HepG2 (cell line): Measurements from ENCODE around the gene CDH22. TPM values are rescaled to one million over a fixed set of nuclear protein-coding genes. Genes with fewer than 3 reads are reported as not detected.

Experiments used
- CAMTA2 ChIP-seq: sonication (generic); formaldehyde crosslinking; IDR thresholded peaks from 2 replicates; pipeline ENCODE4 v1.4.0; 2020; ENCODE audit warnings: mild to moderate bottlenecking, missing genetic modification reagents, borderline replicate concordance
- CREM ChIP-seq, 2 experiments: sonication (generic) in 1 of 2; formaldehyde crosslinking in 1 of 2; IDR thresholded peaks; 2 replicates each; pipeline versions ENCODE4 v1.4.0 to v1.6.1; 2016 to 2020; ENCODE audit warnings: antibody characterized with exemption in 1 of 2, mild to moderate bottlenecking in 1 of 2, missing genetic modification reagents in 1 of 2
- DPF2 ChIP-seq: sonication (generic); formaldehyde crosslinking; IDR thresholded peaks from 2 replicates; pipeline ENCODE4 v1.4.0; 2020; ENCODE audit warnings: mild to moderate bottlenecking, low read depth, missing genetic modification reagents, borderline replicate concordance
- FOXJ3 ChIP-seq: sonication (generic); formaldehyde crosslinking; IDR thresholded peaks from 2 replicates; pipeline ENCODE4 v1.4.0; 2020; ENCODE audit warnings: missing genetic modification reagents, mild to moderate bottlenecking, borderline replicate concordance
- GABPB1 ChIP-seq: IDR thresholded peaks from 2 replicates; pipeline ENCODE4 v1.6.1; 2016; ENCODE audit warnings: mild to moderate bottlenecking, missing genetic modification reagents, moderate library complexity, missing compliant biosample characterization
- GATAD2A ChIP-seq: IDR thresholded peaks from 2 replicates; pipeline ENCODE4 v1.6.1; 2016
- HMGXB4 ChIP-seq, 2 experiments: sonication (generic) in 1 of 2; formaldehyde crosslinking in 1 of 2; IDR thresholded peaks; 2 replicates each; pipeline versions ENCODE4 v1.4.0 to v1.6.1; 2018 to 2020; ENCODE audit warnings: missing genetic modification reagents in 2 of 2, borderline replicate concordance in 1 of 2, low read depth in 1 of 2, mild to moderate bottlenecking in 1 of 2, missing biosample characterization in 1 of 2
- JDP2 ChIP-seq: sonication (generic); formaldehyde crosslinking; IDR thresholded peaks from 2 replicates; pipeline ENCODE4 v1.8.1; 2022; ENCODE audit warnings: missing genetic modification reagents, borderline replicate concordance
- KLF11 ChIP-seq: IDR thresholded peaks from 2 replicates; pipeline ENCODE4 v1.6.1; 2016; ENCODE audit warnings: missing compliant biosample characterization
- LBX2 ChIP-seq: sonication (generic); formaldehyde crosslinking; IDR thresholded peaks from 2 replicates; pipeline ENCODE4 v1.5.0; 2020; ENCODE audit warnings: missing genetic modification reagents, mild to moderate bottlenecking, borderline replicate concordance
- MXD1 ChIP-seq: sonication (generic); formaldehyde crosslinking; IDR thresholded peaks from 2 replicates; pipeline ENCODE4 v1.4.0; 2020; ENCODE audit warnings: mild to moderate bottlenecking, missing genetic modification reagents
- MZF1 ChIP-seq: sonication (generic); formaldehyde crosslinking; IDR thresholded peaks from 2 replicates; pipeline ENCODE4 v1.8.1; 2023; ENCODE audit warnings: mild to moderate bottlenecking, missing genetic modification reagents, borderline replicate concordance
- NFYC ChIP-seq: IDR thresholded peaks from 2 replicates; pipeline ENCODE4 v1.6.1; 2016; ENCODE audit warnings: missing genetic modification reagents, missing compliant biosample characterization
- REL ChIP-seq: sonication (generic); formaldehyde crosslinking; conservative IDR thresholded peaks from 2 replicates; pipeline ENCODE4 v1.8.0; 2022; ENCODE audit warnings: mild to moderate bottlenecking, missing genetic modification reagents, moderate library complexity
- REXO4 ChIP-seq: sonication (generic); formaldehyde crosslinking; IDR thresholded peaks from 2 replicates; pipeline ENCODE4 v1.8.0; 2022; ENCODE audit warnings: missing genetic modification reagents, mild to moderate bottlenecking, borderline replicate concordance
- SAP130 ChIP-seq: IDR thresholded peaks from 2 replicates; pipeline ENCODE4 v1.6.1; 2016; ENCODE audit warnings: low read depth
- SMC3 ChIP-seq: IDR thresholded peaks from 2 replicates; pipeline ENCODE4 v1.6.1; 2011; ENCODE audit warnings: low read length, improper control_type of control experiment
- TMF1 ChIP-seq: sonication (generic); formaldehyde crosslinking; IDR thresholded peaks from 2 replicates; pipeline ENCODE4 v1.8.1; 2022; ENCODE audit warnings: low read depth, missing genetic modification reagents
- ZFP37 ChIP-seq: sonication (generic); formaldehyde crosslinking; IDR thresholded peaks from 2 replicates; pipeline ENCODE4 v1.4.0; 2020; ENCODE audit warnings: missing genetic modification reagents, borderline replicate concordance
- ZFP90 ChIP-seq: sonication (generic); formaldehyde crosslinking; IDR thresholded peaks from 2 replicates; pipeline ENCODE4 v1.8.0; 2022; ENCODE audit warnings: missing genetic modification reagents, mild to moderate bottlenecking, inconsistent platforms, borderline replicate concordance
- ZNF10 ChIP-seq: sonication (generic); formaldehyde crosslinking; IDR thresholded peaks from 2 replicates; pipeline ENCODE4 v1.4.0; 2020; ENCODE audit warnings: mild to moderate bottlenecking, low read depth, missing genetic modification reagents, borderline replicate concordance
- ZNF101 ChIP-seq: sonication (generic); formaldehyde crosslinking; IDR thresholded peaks from 2 replicates; pipeline ENCODE4 v1.4.0; 2020; ENCODE audit warnings: mild to moderate bottlenecking, low read depth, missing genetic modification reagents, borderline replicate concordance
- ZNF317 ChIP-seq: sonication (generic); formaldehyde crosslinking; IDR thresholded peaks from 2 replicates; pipeline ENCODE4 v1.5.0; 2020; ENCODE audit warnings: mild to moderate bottlenecking, missing genetic modification reagents
- ZNF510 ChIP-seq: sonication (generic); formaldehyde crosslinking; IDR thresholded peaks from 2 replicates; pipeline ENCODE4 v1.4.0; 2020; ENCODE audit warnings: low read depth, mild to moderate bottlenecking, missing genetic modification reagents
- ZNF598 ChIP-seq: sonication (generic); formaldehyde crosslinking; IDR thresholded peaks from 2 replicates; pipeline ENCODE4 v1.5.1; 2020; ENCODE audit warnings: mild to moderate bottlenecking, missing genetic modification reagents, borderline replicate concordance
- ZNF703 ChIP-seq: sonication (generic); formaldehyde crosslinking; IDR thresholded peaks from 2 replicates; pipeline ENCODE4 v1.5.1; 2020; ENCODE audit warnings: missing genetic modification reagents, mild to moderate bottlenecking, moderate library complexity, borderline replicate concordance
- ZNF784 ChIP-seq: sonication (generic); formaldehyde crosslinking; IDR thresholded peaks from 2 replicates; pipeline ENCODE4 v1.5.1; 2020; ENCODE audit warnings: missing genetic modification reagents, mild to moderate bottlenecking, borderline replicate concordance
- polyA plus RNA-seq, 8 experiments: library from polyadenylated mRNA; depleted of rRNA in 3 of 8; stranded (reverse) in 7 of 8; unstranded in 1 of 8; fragments of >200 nt; fragmentation: Illumina TruSeq in 4 of 8; extraction: Trizol in 4 of 8; gene quantifications; 2 replicates each; pipeline versions ENCODE4 v1.2.1 to v1.2.3, GENCODE V29; 2011 to 2016; ENCODE audit warnings: low read depth in 4 of 8, missing spikeins in 1 of 8, mixed read lengths in 1 of 8; ENCODE audit not compliant: insufficient read depth in 1 of 8
- total RNA-seq, 5 experiments: library from RNA; depleted of rRNA; stranded (reverse); fragments of >200 nt; fragmentation: Illumina TruSeq; extraction: Trizol; gene quantifications; 2 replicates each; pipeline ENCODE4 v1.2.3, GENCODE V29; 2016; ENCODE audit warnings: low read depth in 1 of 5

The CDH22 gene
- total and polyA plus RNA-seq, 2 of the 13 experiments (the other 11 are each of a cell fraction or from before 2014, with no cell fraction given) = not detected

GRCh38 chr20:46151936-46152335, 156.4 kb downstream of the CDH22 start (continued):
- TF ChIP-seq ZFP37 (CRISPR knock-in tag) (no peak), MXD1 (CRISPR knock-in tag) (no peak), HMGXB4 (CRISPR knock-in tag; IDR thresholded peaks at IDR 0.05; ENCODE audit: borderline replicate concordance in 1 of 2, low read depth in 1 of 2) (no peak), KLF11 (CRISPR knock-in tag) (no peak), MZF1 (CRISPR knock-in tag) (no peak), REL (no peak), CREM (IDR thresholded peaks at IDR 0.05) (no peak), CREM (CRISPR knock-in tag; IDR thresholded peaks at IDR 0.05) (no peak), ZNF10 (no peak), GABPB1 (no peak), ZNF317 (no peak), DPF2 (CRISPR knock-in tag) (no peak), GATAD2A (no peak), NFYC (no peak), ZFP90 (CRISPR knock-in tag) (peak; percentile 38; the same call in 1 of the 2 replicates), CAMTA2 (CRISPR knock-in tag) (no peak), ZNF703 (CRISPR knock-in tag) (no peak), FOXJ3 (peak; percentile 27; the same call in 1 of the 2 replicates), ZNF101 (CRISPR knock-in tag) (no peak), LBX2 (CRISPR knock-in tag) (no peak), SAP130 (CRISPR knock-in tag) (no peak), ZNF784 (CRISPR knock-in tag) (no peak), REXO4 (CRISPR knock-in tag) (no peak), SMC3 (peak; percentile 71), TMF1 (no peak), ZNF510 (no peak), ZNF598 (CRISPR knock-in tag) (0 out of 2 replicates have a peak, but pooled peaks have one; percentile 44), JDP2 (CRISPR knock-in tag) (no peak)
